ENCODE data around the gene DCN.
"Not testable (repeated sequence)": the region's sequence is repeated elsewhere in the genome, so short reads cannot be mapped to it uniquely, and the experiment has no call there.

Gene DCN

GRCh38 chr12:91182636-91183455 lies at the start of gene DCN:
Gene DCN, minus strand, starts transcription at chr12:91182817. Its CDS starts 4,265 bp downstream, at chr12:91178552.
- no peak for FAIRE-seq

- FAIRE-seq = no peak
Observed at GRCh38 chr12:91230841-91231240, 48.2 kb upstream of the DCN start.

- FAIRE-seq = no peak
Observed at GRCh38 chr12:91226951-91227350, 44.3 kb upstream of the DCN start.

GRCh38 chr12:91225316-91225715 lies 42.7 kb upstream of the DCN start:
- FAIRE-seq = no peak

- FAIRE-seq = no peak
Observed at GRCh38 chr12:91224401-91224800, 41.8 kb upstream of the DCN start.

GRCh38 chr12:91222746-91223145 lies 40.1 kb upstream of the DCN start:
- FAIRE-seq = no peak

GRCh38 chr12:91219919-91220318 lies 37.3 kb upstream of the DCN start:
- FAIRE-seq = no peak

GRCh38 chr12:91219511-91219910 lies 36.9 kb upstream of the DCN start:
- no peak for FAIRE-seq

- FAIRE-seq = no peak
Observed at GRCh38 chr12:91216871-91217270, 34.3 kb upstream of the DCN start.

- FAIRE-seq = no peak
Observed at GRCh38 chr12:91215940-91216454, 33.4 kb upstream of the DCN start.

- FAIRE-seq = no peak
Observed at GRCh38 chr12:91211866-91212265, 29.2 kb upstream of the DCN start.

- FAIRE-seq = no peak
Observed at GRCh38 chr12:91210618-91211017, 28.0 kb upstream of the DCN start.

- no peak for FAIRE-seq
Observed at GRCh38 chr12:91210144-91210543, 27.5 kb upstream of the DCN start.

GRCh38 chr12:91207301-91207700 lies 24.7 kb upstream of the DCN start:
- FAIRE-seq = not testable (repeated sequence)

GRCh38 chr12:91205811-91206210 lies 23.2 kb upstream of the DCN start:
- no peak for FAIRE-seq

GRCh38 chr12:91204421-91204820 lies 21.8 kb upstream of the DCN start:
- FAIRE-seq = no peak

GRCh38 chr12:91203610-91204009 lies 21.0 kb upstream of the DCN start:
- FAIRE-seq = no peak

GRCh38 chr12:91202390-91202789 lies 19.8 kb upstream of the DCN start:
- FAIRE-seq = no peak

GRCh38 chr12:91196436-91196835 lies 13.8 kb upstream of the DCN start:
- no peak for FAIRE-seq

GRCh38 chr12:91194500-91194899 lies 11.9 kb upstream of the DCN start:
- FAIRE-seq = no peak

- FAIRE-seq = no peak
Observed at GRCh38 chr12:91191513-91192111, 9.0 kb upstream of the DCN start.

GRCh38 chr12:91189516-91189915 lies 6.9 kb upstream of the DCN start:
- FAIRE-seq = no peak

GRCh38 chr12:91188778-91189177 lies 6.2 kb upstream of the DCN start:
- FAIRE-seq = no peak

- FAIRE-seq = no peak
Observed at GRCh38 chr12:91186156-91186555, 3.5 kb upstream of the DCN start.

Measured in colon (tissue), 2 donors.